ENCODE measurements around the gene NDUFAF8.

NDUFAF8 gene

DNA sequence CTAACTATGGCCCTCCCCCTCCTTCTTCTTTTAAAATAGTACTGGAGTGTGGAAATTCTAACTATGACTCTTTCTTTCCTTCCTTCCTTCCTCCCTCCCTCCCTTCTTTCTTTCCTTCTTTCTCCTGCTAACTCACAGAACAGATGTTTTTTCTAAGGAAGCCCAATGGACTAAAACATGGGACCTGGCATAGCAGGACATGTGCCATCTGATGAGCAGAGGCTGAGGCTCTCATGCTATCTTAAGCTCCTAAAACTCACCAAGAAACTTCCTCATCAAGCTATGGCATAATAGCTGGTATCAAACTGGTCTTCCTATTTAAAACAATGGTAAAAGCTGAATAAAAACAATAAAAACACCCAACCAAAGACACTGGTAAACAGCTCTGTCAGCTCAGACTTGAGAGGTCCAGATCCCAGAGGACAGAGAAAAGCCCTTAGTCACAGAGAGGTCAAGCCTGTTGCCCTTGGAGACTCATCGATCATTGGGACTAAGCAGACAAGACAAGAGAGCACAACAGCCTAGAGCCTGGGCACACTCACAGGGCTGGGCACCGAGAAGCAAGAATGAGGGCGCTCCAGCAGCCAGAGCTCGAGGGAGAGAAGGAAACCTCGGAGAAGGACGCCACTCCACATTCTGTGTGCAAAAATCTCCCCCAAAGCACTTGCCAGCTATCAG lies 28.4 kb downstream of the NDUFAF8 start:
- DNase-seq (ENCODE audit: insufficient read length, low spot score) (no peak), FAIRE-seq (no peak)

DNA sequence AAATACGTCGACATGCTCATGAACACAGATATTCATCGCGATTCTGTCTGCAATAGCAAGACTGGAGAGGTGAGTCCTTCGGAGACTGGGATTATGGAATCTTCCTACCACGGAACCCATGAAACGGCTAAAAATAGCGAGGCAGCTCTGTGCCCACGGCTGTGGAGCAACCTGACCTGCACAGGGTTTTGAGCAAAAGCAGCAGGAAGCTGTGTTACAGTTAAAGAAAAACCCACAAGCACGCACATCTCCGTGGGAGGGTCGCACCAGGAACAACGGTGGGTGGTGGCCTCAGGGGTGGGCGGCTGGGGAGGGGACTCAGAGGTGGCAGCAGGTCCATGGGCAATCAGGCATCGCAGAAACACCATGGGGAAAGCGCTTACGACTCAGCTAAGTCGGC lies 31.2 kb downstream of the NDUFAF8 start:
- DNase-seq (ENCODE audit: insufficient read length, low spot score) (no peak), FAIRE-seq (no peak)

DNA sequence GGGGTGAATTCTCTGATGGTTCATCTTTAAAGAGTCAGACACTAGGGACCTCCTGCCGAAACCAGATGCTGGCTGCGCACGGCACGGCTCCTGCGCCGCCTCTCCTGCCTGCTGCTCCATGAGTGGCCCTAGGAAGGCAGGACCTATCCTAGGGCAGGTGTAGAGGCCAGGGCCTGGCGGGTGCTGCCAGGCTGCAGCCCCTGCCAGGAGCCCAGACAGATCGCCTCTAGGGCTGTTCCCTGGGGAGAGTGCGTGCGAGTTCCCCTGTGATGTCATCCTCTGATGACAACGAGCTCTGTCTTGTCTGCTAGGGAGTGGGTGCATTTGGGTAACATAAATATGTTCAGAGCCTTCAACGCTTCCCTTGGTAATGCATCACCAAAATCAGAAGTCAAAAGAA lies 32.1 kb downstream of the NDUFAF8 start:
- FAIRE-seq (no peak), DNase-seq (ENCODE audit: insufficient read length, low spot score) (no peak)

DNA sequence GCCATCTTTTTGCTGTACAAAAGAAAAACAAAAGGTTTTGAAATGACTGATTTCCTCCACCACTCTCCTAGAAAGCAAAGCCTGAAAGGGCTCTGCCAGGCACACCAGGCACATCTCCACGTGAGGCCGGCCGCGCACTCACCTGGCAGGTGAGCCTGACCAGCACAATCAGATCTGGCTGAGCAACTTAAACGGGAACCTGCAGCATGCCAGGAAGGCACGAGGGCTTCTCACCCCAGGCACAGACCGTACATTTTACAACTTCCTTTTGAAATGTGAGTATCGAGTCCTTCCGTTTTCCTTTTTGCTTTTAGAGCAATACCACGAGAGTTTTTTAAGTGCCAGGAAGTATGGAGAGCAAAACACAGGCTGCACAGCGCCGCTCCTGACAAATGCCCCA lies 33.5 kb downstream of the NDUFAF8 start:
- FAIRE-seq (no peak), DNase-seq (ENCODE audit: insufficient read length, low spot score) (no peak)

DNA sequence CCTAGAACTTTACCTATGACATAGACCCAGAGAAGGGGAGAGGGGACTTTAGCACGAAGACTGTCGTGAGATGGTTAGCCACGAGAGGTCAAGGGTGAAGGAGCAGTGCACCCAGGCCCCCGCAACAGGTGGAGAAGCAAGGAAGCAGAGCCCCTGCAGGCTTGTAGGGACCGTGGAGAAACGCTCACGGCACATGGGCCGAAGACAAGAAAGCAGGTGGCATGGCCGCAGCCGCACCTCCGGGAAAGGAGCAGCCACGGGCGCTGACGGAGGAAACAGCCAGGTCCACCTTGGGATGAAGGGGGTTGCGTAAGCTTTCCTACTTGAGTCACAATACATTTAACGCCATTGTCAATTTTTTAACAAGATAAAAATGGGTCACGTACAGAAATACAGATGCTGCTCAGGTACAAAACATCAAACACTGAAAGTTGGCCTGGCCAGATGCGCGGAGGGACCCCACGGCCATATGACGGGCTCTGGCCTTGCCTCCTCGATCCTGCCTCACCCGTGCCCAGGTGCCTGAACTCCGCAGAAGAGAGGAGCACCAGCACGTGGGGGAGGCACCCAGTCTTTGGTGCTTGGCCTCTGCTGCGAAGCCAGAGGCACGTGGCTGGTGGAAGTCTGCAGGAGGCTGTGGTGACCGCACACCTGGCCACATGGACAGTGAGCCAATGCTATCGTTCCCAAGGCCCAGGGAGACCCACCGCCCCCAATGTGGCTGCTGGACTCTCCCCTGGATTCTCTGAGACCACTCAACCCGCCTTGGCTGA lies 34.8 kb downstream of the NDUFAF8 start:
- DNase-seq (ENCODE audit: insufficient read length, low spot score) (no peak), FAIRE-seq (no peak)

DNA sequence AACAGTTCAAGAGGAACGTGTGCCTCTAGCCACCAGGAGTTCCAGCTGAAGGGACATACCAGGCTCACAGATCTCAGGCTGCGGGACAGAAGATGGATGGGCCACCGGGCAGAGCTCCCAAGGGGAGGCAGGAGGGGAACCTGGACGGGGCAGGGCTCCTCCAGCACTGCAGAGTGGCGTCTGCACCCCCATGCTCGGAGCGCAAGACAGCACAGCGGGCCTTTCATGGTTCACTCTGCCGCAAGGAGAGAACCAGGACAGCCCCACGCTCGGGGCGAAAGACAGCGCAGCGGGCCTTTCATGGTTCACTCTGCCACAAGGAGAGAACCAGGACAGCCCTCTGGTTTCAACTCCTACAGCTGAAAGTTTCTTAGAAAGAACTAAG lies 35.3 kb downstream of the NDUFAF8 start:
- no peak for FAIRE-seq
- no peak for DNase-seq (ENCODE audit: insufficient read length, low spot score)

DNA sequence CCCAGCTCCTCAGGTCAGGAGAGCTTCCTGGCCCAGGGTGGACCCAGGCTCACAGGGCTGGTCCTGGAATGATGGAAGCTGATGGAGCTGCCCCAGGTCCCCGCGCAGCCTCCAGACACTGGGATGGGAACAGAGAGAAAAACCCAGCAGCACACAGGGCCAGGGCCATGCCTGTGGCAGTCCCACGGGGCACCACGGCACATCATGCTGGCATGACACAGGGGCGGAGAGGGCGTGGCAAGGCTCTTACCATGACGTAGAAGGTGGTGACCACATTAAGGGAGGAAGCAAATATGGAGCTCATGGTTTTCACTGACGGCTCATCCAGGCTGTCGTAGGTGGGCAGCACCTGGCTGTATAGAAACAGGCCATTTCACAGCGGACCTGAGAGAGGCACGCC lies 37.7 kb downstream of the NDUFAF8 start:
- no peak for FAIRE-seq

DNA sequence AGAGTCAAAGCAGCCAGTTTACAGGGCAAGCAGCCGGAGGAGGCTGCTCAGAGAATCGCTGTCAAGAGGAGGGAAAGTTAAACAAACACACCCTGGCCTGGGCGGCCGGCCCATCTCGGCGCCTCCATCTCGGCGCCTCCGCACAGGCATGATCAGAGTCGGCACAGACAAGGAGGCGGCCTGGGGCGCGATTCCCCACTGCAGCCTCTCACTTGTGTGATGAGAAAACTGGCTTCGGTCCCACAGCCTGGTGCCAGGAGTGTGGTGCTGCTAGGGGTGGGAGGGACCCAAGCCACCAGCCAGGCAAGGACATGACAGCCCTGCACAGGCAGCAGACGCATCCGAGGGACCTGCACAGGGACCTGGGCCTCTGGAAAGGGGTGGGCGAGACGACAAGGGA lies 38.3 kb downstream of the NDUFAF8 start:
- DNase-seq (ENCODE audit: insufficient read length, low spot score): no peak
- no peak for FAIRE-seq

More for the DNA sequence above, 37.7 kb downstream of the NDUFAF8 start:
- no peak for DNase-seq (ENCODE audit: insufficient read length, low spot score)

DNA sequence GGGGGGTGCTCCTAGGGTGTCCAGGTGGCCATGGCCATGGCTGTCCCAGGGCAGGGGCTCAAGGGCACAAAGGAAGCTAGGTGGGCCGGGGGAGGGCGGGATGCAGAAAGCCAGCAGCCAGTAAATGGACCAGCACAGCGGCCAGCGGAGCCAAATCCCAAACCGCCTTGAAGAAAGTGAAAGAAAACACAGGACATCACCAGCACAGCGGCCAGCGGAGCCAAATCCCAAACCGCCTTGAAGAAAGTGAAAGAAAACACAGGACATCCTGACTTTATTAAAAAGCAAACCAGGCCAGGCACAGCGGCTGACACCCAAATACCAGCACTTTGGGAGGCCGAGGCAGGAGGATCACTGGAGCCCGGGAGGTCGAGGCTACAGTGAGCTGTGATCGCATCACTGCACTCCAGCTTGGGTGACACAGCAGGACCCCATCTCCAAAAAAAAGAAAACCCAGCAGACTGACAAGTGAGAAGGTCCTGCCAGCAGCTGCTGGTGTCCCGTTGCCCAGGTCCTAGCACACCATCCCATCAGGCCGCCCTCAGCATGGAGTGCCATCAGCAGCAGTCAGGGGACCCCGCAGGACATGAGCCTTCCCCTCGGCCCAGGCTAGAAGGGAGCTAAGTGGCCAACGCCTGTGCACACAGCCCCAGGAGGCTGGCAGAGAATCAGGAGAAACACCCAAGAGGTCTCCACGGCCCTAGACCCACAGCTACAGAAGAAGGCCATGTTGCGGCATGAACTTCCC lies 39.0 kb downstream of the NDUFAF8 start:
- FAIRE-seq: no peak

DNA sequence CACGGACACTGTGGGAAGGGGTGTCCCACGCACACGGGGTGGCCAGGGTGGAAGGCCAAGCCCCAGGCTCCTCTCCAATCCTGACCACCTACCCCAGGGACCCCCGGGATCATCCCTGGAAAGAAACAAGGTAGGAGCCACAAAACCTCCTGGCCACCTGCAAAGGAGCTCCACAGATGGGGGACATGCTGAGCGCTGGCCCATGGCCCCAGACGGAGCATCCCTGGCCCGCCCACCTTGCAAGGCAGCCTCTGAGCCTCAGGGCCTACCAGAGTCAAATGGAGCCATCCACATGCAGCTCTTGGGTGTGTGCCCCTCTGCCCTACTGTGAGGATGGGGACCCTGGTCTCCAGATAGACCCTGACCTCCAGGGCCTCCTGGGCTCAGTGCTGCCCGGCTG lies 39.7 kb downstream of the NDUFAF8 start:
- FAIRE-seq (no peak), DNase-seq (ENCODE audit: insufficient read length, low spot score) (no peak)

More for the DNA sequence above, 39.0 kb downstream of the NDUFAF8 start:
- DNase-seq (ENCODE audit: insufficient read length, low spot score): no peak

DNA sequence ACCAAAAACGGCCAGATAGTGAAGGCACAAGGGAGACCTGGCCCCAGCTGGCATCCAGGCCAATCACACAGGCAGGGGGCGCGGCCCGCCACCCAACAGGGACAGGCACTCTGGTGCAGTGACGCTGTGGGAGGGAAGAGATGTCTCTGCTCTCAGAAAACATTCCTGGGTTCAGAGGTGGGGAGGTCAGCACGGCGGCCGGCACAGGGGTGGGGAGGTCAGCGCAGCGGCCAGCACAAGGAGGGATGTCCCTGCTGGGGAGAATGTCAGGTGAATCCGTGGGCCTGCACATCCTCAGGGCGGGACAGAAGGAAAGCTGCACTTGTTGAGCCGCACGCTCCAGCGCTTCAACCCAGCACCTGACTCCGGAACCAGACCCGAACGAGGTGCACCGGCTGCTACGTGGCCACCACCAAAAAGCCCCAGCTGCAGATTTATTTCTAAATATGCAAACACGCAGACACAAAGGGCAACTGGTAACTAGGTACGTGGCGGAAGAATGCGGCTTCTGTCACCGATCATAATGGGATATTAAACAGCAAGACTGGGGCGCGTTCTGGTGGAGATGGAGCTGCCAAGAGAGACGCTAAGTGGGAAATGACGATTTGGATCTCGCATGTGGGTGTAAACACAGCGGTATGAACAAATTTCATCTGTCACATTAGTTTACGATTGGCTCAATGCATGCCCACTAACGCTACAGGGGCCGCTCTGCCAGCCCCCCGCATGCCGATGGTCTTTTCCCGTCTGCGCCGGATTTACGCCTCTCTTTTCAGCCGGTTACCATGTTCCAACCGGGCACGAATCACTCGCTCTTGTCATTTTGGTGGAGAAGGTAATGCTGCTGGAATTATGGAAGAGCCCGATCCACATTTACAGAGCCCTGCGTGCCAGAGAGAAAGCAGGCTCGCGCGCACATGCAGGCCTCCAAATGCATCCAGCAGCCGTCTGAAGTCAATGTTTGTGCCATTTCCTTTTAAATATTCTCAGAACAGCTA lies 40.5 kb downstream of the NDUFAF8 start:
- no peak for DNase-seq (ENCODE audit: insufficient read length, low spot score)
- no peak for FAIRE-seq

DNA sequence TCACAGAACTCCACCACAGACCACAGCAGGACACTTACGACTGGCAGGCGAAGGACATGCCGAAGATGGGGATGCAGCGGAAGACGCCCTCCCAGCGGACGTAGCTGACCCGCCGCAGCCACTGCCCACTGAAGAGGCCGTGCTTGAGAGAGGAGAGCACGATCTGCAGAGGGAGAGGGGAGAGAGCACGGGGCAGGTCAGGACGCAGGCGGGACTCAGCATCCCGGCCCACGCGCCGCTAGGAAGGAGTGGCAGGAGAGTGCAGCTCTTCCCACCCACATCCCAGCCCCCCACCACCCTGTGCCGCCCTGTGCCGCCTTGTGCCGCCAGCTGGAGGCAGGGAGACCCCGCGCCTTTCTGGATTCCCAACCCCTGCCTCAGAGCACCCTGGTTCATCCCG lies 41.5 kb downstream of the NDUFAF8 start:
- no peak for FAIRE-seq
- DNase-seq (ENCODE audit: insufficient read length, low spot score): no peak

DNA sequence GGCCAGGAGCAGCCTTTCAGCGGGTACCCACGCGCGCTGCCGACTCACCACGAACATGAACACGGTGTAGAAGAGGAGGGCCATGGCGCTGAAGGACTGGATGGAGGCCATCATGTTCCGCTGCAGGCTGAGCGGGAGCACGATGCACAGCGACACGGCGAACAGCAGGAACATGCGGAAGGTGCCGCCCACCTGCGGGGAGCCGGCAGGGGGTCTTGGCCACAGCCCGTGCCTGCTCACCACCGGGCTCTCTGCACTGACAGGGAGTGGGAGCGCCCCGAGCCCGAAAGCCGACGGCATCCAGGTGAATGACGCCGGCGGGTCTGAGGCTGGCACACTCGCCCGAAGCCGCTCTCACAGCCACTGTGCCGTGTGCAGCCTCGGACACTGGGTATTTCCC lies 43.0 kb downstream of the NDUFAF8 start:
- DNase-seq (ENCODE audit: insufficient read length, low spot score) (no peak), FAIRE-seq (no peak)

DNA sequence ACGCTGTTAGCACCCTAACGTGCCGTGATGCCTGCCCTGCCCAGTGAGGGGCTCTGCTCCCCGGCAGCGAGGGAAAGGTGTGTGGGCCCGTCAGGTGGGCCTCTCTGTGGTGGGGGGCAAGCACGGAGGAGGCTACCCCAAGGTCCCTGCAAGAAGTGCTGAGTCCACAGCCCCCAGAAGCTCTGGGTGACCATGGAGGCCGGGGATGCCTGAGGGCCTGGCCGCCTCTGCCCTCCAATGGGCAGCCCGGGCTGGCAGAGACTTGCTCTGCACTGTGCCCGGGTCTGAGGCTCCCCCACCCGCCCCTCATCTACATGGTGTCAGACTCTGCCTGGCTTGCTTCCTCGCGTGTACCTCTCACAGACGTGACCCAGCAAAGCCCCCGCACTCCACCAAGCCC lies 43.8 kb downstream of the NDUFAF8 start:
- FAIRE-seq (no peak), DNase-seq (ENCODE audit: insufficient read length, low spot score) (no peak)

DNA sequence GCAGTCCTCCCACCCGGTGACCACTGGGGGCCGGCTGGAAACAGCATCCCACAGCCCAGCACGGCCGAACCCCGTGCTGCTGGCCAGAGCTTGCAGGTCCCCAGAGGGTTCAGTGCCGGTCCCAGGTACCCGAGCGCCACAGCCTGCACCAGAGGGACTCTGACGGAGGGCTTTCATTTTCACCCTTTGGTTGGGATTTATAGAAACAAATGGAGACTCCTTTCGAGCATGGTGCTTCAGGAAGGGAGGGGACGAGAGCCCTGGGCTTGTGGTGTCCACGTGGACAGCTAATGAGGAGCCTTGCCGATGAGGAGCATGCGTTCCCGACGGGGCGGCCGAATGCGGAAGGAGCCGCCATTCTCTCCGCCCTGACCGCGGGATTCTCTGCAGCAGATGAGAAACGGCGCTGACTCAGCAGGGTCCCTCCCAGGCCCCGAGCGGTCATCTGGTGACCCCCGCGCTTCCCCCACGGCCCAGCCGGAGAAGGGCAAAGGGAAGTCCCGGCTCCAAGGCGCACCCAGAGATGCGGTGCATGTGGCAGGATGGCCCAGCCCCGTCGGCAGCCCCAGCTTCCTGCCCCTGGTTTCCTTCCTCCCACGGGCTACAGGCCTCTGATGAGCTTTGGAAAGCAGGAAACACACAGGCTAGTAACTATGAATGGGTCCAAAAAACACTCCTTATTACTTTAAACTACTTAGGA lies 46.2 kb downstream of the NDUFAF8 start:
- DNase-seq (ENCODE audit: insufficient read length, low spot score): peak; percentile 75
- FAIRE-seq: peak; percentile 95

DNA sequence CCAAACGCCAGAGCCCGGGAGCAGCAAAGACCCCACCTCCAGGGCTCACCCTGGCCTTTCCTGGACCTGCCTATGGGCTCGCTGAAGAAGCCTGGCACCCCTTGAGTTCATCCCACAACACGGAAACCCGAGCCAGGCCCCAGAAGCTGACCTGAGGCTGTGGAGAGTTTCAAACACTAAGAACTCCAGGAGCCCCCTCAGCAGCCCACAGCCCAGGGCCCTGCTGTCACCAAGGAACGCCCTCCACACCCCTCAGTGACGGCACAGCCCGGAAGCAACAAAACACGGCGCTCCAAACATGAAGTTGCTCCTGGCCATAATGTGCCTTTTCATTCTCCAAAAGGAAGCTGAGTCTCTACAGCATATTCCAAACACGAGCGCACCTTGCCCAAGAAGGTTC lies 46.8 kb downstream of the NDUFAF8 start:
- no peak for FAIRE-seq
- DNase-seq (ENCODE audit: insufficient read length, low spot score): no peak

DNA sequence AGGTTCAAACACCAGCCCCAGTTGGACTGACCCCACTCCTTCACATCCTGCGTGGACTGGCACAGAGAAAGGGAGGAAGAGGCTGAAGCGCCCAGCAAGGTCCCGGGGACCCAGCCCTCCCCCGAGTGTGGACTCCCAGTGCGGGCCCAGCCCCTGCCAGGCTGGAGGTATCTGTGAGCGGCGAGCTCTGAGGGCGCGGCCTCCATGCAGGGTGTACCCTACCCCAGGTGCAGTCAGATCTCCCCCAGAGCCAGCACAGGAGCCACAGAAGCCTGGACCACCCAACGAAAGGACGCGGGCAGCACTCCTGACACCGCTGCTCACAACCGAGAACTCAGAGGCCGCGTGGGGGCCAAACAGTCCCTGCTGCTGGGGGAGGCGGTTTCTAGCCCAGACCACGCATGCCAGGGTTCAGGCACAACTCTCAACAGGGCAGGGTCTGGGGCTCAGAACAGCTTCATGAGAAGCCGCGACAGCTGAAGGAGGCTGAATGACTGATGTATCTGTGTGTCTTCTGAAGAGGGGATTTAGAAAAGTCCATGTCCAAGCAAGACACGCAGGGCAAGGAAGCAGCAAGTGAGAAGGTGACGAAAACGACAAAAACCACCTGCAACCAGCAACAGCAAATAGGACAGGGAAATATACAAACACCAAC lies 47.5 kb downstream of the NDUFAF8 start:
- FAIRE-seq (no peak), DNase-seq (ENCODE audit: insufficient read length, low spot score) (no peak)

DNA sequence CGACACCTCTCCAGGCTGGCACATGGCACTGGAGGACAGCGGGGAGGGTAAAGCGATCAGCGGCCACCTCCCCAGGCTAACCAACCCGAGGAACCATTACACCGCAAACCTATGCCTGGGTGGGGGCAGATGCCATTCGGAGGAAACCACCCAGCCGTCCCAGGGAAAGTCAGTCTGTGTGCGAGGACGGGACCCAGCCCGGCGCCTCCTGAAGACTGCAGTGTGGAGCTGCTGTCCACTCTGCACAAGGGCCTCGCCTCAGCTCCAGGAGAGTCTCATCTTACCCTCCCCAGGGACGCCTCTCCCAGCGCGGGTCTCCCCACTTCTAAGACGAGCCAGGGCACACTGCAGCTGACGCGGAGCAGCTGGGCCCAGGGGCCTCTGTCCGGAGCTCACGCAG lies 48.0 kb downstream of the NDUFAF8 start:
- DNase-seq (ENCODE audit: insufficient read length, low spot score) (no peak), FAIRE-seq (no peak)

DNA sequence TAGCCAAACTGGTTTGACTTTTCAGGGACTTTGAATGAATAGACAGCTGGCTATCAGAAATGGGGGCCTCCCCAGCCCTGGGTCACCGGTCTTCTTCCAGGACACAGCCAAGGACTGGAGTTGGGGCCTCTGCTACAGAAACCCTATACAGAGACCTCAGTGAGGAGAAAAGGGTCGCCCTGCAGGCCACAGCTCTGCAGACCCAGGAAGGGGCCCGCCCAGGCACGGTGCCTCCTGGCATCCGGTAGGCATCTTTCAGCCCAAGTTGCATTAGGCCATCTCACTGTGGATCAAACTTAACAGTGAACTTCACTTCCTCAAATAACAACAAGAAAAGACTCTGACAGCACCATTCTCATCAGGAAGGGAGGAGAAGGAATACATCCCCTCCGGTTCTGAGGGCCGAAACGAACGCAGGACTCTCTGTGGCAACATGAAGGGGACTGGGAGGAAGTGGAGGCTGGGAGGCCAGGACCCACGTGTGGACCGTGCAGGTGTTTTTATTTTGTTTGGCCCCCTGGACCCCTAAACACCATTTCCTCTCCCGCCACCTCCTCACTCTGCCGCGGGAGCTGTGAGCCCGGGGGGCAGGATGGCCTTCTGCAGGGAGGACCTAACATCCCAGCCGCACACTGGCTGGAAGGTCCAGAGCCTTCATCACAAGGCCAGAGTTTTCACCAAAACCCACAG lies 48.8 kb downstream of the NDUFAF8 start:
- DNase-seq (ENCODE audit: insufficient read length, low spot score): no peak
- no peak for FAIRE-seq
